D341Med (cell line): ENCODE data around the gene NKAPL.

ENCODE experiments used
- DNase-seq: peaks from one replicate; pipeline ENCODE4 v3.0.0; 2012; ENCODE audit warnings: low spot score

NKAPL gene

GRCh38 chr6:28258877-28259777, at the start of gene NKAPL:
Gene NKAPL, plus strand, starts transcription at chr6:28259297. Its CDS starts 75 bp downstream, at chr6:28259372.
- no peak for DNase-seq

GRCh38 chr6:28209753-28210535, 49.2 kb upstream of the NKAPL start:
- DNase-seq, result no peak

DNA sequence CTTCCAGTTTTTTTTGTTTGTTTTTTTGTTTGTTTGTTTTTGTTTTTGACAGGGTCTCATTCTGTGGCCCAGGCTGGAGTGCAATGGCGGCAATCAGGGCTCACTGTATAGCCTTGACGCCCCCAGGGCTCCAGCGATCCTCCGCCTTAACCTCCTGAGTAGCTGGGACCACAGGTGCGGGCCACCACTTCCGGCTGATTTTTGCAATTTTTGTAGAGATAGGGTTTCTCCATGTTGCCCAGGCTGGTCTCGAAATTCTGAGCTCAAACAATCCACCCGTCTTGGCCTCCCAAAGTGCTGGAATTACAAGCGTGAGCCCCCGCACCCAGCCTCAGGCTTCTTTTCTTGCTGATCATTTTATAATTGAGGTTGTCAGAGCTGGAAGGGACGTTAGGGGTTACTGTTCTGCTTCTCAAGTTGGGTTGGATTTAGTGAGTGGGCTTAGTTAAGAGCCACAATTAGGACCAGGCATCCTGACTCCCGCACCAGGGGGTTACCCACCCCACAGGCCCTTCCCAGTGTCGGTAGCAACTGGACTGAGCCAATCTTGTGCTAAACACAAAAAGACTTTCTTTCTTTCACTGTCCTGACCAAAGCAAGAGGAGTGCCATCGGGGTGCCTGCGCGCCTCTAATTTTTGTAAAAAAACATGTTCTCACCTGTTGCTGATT, 47.1 kb upstream of the NKAPL start:
- DNase-seq, result peak; percentile 32

DNA sequence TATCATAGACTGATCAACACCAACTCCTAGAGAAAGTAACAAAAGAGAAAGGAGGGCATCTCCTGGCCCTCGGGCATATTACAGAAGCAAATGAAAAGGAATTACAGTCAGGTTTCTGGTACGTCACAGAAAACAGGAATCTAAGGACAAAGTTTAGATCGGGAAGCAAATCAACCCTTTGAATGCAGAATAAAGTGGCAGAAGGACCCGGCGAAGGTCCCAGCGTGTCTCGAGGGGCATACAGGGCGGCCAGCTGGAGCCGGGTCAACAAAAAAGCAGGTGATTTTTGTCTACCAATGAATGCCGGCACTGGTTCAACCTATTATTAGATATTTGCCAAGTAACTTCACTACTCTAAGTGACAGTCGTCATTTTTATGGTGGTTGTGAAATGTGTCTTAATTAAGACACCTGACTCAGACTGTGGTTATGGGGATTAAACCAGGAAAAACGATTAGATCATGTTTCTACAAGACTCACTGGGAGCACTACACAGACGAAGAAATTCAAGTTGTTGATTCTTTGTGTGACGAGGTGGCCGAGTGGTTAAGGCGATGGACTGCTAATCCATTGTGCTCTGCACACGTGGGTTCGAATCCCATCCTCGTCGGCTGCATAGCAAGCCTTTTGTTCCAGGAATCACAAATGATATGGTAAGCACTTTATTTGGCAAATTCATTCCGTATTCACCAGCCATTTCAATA, 46.4 kb upstream of the NKAPL start:
- DNase-seq, result peak; percentile 55

- DNase-seq, result no peak
Observed at GRCh38 chr6:28213213-28213523, 45.9 kb upstream of the NKAPL start.

DNA sequence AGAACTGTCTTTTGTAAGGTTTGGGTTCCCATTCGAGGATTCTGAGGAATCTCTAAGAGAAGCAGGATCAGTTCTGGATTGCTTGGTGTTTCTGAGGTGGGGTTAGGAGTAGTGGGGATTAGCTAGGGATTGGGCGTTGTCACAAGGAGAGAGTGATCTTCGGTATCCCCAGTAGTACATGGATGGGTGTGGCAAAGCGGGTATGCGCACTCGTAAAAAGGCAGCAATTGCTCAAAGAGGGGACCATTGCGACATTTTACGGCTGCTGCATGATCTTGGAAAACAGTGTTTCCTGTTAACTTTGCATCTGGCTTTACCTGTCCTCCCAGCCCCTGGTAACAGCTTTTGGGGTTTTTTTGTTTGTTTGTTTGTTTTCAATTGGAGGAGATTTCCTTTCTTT, 43.7 kb upstream of the NKAPL start:
- no peak for DNase-seq

- DNase-seq, result peak; percentile 15
Observed at GRCh38 chr6:28217890-28218289, 41.2 kb upstream of the NKAPL start.

- DNase-seq, result peak; percentile 74
Observed at GRCh38 chr6:28218312-28219248, 40.5 kb upstream of the NKAPL start.

DNA sequence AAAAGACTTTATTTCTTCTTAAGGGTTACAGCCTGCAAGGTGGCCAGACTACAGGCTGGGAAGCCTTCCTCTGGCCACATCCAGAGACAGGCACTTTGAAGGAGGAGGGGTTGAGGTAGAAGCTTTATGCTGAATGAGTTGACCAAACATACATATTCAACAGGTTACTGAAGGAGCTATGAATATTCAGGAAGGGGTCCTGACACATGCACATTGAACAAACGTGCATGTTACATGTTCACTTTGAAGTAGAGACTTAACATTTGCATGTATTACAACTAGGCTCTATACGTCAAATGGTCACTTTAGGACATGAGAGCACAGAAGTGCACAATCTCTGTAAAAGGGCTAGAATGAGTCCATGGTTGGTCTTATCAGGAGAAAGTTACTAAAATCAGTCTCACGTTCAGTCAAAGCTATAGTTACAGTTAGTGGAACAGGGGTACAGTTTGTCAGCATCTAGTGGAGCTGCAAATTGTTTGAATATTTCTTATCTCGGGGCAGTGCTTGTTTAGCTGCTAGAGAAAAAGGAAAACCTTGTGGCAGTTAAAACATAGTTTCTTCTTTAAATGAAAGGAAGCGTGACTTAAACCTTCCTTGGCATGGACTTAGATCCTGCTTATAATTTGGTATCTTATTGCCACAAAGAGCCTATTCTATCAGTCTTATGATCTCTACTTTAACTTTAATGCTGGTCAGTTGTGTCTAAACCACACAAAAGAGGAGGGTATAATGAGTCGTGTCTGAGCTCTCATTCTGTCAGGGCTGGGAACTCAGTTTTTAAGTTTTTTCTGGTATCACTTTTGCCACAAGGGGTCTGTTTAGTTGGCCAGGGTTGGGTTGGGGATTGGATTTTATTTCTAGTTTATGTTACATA, 38.6 kb upstream of the NKAPL start:
- no peak for DNase-seq

GRCh38 chr6:28224131-28225055, 34.7 kb upstream of the NKAPL start:
- DNase-seq, result no peak

DNA sequence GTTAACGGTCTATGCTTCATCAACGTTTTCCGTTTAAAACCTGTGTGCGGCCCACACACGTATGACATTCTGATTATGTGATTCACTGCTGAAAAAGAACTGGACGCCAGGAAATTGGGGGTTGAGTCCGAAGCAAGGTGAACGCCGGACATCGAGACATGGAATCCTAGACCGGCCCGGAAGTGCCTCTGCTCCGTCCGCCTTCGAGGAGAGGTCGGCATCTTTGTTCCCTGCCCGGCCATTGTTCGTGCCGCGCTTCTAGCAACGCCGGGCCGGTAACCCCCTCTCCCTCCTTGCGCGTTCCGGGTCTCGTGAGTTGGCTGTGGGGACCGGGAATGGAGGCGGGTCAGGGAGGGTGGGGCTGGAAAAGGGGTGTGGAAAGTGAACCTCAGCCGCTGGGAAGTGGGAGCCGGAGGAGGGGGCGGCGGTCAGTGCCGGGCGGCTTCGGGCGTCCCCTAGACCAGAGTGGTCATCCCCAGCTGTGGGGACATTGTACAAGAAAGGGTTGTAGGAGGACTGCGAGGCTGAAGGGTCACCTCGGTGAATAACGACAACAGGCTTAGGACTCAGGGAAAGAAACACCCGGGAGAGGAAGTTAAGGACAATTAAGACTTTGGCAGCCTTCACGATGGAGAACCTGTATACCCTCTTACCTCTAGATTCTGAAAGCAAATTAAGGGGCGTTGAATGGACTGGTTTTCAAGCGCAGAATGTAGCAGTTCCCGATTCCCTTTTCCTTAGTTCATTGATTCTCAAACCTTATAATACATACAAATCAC, 33.9 kb upstream of the NKAPL start, which contains the start of gene ZSCAN9:
ZSCAN9 (plus strand) TSS at position 220 of the 779 bp plus-strand sequence. CDS start 1,810 bp downstream, outside the sequence.
- peak; percentile 86 for DNase-seq

- no peak for DNase-seq
Observed at GRCh38 chr6:28226460-28226859, 32.6 kb upstream of the NKAPL start.

GRCh38 chr6:28232785-28233184, 26.3 kb upstream of the NKAPL start:
- no peak for DNase-seq

DNA sequence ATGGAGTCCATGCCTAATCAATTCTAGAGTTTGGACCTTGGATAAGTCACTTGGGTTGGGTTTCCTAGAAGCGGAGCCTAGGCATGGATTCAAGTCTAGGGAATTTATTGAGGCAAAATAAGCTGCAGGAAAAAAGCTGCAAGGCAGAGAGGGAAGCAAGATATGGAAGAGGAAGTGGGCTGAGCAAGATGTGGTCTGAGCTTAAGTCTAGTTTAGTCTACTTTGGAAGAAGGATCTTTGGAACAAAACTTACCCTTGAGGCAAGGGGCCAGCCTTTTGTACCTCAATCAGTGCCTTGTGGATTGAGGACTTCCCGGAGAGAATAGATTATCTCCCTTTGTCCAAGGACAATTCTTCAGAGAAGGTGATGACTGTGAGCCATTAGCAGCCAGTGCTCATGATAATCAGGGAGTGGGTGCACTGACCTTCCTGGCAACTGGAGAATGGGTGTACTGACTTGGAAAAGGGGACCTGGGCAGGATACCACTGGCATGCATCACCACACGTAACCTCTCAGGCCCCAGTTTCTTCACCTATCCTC, 23.1 kb upstream of the NKAPL start:
- DNase-seq, result no peak

DNA sequence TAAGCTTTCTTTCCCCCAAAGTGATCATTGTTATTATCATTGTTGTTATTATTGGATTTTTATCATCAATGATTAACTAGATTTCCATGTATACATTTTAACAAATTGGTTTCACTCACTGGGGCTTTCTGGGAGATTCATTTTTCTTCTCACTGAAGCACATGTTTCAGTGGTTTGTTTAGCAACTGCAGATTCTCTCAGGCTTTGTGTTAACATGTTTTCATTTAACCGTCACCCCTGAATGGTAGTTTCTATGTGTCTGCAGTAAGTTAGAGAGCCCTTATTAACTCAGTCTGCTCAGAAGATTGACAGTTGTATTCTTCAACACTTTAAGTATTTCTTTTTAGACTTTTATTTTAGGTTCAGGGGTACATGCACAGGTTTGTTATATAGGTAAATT, 19.5 kb upstream of the NKAPL start:
- no peak for DNase-seq

- DNase-seq, result no peak
Observed at GRCh38 chr6:28240471-28240870, 18.6 kb upstream of the NKAPL start.

DNA sequence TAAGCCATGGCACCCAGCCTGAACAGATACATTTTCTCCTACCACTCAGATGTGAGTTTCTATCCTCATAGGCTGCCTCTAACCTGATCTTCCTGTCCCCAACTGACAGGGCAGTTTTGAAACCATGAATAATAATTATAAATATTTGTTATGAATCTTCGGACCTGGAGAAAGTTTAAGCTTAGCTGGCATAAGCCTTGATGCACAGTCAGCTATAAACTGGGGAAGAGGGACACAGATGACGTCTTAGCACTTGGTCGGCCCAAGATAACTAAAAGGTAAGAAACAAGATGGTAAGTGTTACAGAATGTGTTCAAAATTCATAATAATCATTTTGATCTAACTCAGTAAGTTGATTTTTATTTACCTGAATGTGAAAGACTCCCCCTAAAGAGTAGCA, 15.2 kb upstream of the NKAPL start:
- DNase-seq, result no peak
